ENCODE measurements around the gene TULP4. TPM values are rescaled to one million over a fixed set of nuclear protein-coding genes. Genes with fewer than 3 reads are reported as not detected.
"Not testable (repeated sequence)": the region's sequence is repeated elsewhere in the genome, so short reads cannot be mapped to it uniquely, and the experiment has no call there.

The TULP4 gene
- total RNA-seq, 1 donor from 2014 or later = 63.0 TPM

DNA sequence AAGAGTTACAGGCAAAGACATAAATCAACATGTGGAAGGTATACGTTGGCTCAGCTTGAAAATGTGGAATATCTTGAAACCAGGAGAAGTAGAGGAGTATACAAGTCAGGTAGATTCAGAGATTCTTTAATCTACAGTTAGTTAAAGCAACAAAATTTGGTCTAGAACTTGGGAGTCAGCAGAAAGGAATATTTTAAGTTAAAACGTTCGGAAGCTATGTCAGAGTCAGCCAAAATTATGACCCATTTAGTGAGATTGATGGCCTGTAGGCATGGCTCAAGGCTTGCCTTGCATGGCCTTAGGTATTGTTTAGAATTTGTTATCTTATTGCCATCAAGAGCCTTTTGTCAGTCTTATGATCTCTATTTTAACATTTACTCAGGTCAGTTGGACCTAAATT, 153.5 kb downstream of the TULP4 start:
- no peak overlapping the region for H3K27ac Mint-ChIP-seq
- no peak overlapping the region for H3K4me3 Mint-ChIP-seq
- peaks cover 72% of the 10 kb centered on the region for H3K36me3 Mint-ChIP-seq (ENCODE audit: low read depth)
- intact Hi-C loops (cut with micrococcal nuclease) = no loop called here
- no peaks in the 10 kb centered on the region for H3K27me3 Mint-ChIP-seq
- no peak for DNase-seq
- ChIA-PET CTCF (no interaction called here), POLR2A (no interaction called here)
- H3K4me1 Mint-ChIP-seq = peaks cover 2% of the 10 kb centered on the region
- no peaks in the 10 kb centered on the region for H3K9me3 Mint-ChIP-seq
- TF ChIP-seq, protein P1, sequence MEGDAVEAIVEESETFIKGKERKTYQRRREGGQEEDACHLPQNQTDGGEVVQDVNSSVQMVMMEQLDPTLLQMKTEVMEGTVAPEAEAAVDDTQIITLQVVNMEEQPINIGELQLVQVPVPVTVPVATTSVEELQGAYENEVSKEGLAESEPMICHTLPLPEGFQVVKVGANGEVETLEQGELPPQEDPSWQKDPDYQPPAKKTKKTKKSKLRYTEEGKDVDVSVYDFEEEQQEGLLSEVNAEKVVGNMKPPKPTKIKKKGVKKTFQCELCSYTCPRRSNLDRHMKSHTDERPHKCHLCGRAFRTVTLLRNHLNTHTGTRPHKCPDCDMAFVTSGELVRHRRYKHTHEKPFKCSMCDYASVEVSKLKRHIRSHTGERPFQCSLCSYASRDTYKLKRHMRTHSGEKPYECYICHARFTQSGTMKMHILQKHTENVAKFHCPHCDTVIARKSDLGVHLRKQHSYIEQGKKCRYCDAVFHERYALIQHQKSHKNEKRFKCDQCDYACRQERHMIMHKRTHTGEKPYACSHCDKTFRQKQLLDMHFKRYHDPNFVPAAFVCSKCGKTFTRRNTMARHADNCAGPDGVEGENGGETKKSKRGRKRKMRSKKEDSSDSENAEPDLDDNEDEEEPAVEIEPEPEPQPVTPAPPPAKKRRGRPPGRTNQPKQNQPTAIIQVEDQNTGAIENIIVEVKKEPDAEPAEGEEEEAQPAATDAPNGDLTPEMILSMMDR (IDR thresholded peaks at IDR 0.05) = no peak
- ATAC-seq (ENCODE audit: low read depth) = no peak

DNA sequence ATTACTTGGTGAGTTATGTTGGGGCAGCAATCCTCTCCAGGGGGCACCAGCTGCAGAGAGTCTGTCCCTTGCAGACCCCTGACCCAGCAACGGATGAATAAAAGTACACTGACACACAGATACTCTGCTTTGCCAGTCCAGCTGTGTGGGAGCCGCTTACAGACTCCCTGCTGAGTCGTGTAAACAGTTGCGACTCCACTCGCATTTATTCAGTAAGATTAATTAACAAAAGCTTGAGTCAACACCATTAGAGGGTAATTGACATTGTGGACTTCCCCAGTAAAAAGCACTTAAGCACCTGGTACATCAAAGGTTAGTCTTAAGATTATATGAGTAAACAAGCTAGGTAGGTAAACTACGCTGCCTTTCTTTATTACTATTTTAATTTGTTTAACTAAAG, 155.7 kb downstream of the TULP4 start:
- ATAC-seq (ENCODE audit: low read depth) (no peak), DNase-seq (no peak)
- H3K27ac Mint-ChIP-seq = no peak overlapping the region
- H3K4me1 Mint-ChIP-seq = peaks cover 12% of the 10 kb centered on the region
- intact Hi-C loops (cut with micrococcal nuclease) = no loop called here
- ChIA-PET POLR2A (interaction anchor here (0.6 kb wide), 1 partner anchor 94 kb away, joined by 9 read pairs; no protein-coding TSS in a partner anchor), CTCF (no interaction called here)
- H3K27me3 Mint-ChIP-seq = no peaks in the 10 kb centered on the region
- TF ChIP-seq, protein P1 (IDR thresholded peaks at IDR 0.05) = no peak
- H3K36me3 Mint-ChIP-seq (ENCODE audit: low read depth) = peaks cover 61% of the 10 kb centered on the region
- no peak overlapping the region for H3K4me3 Mint-ChIP-seq
- no peaks in the 10 kb centered on the region for H3K9me3 Mint-ChIP-seq

DNA sequence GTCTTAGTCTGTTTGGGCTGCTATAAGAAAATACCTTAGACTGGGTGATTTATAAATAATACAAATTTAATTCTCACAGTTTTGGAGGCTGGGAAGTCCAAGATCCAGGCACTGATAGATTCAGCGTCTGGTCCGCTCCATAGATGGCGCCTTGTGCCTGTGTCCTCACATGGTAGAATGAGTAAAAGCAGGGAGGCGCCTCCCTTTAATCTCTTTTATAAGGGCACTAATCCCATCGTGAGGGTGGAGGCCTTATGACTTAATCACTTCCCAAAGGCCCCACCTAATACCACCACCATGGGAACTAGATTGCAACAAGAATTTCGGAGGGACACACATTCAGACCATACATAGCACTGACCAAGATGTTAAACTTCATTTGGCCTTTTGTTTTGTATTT, 156.4 kb downstream of the TULP4 start:
- POLR2A ChIA-PET = interaction anchor here (0.6 kb wide), 1 partner anchor 94 kb away, joined by 9 read pairs; no protein-coding TSS in a partner anchor
- Mint-ChIP-seq H3K27me3 (no peaks in the 10 kb centered on the region), H3K4me3 (no peak overlapping the region), H3K9me3 (no peaks in the 10 kb centered on the region), H3K27ac (no peak overlapping the region), H3K4me1 (peaks cover 12% of the 10 kb centered on the region), H3K36me3 (ENCODE audit: low read depth) (peaks cover 57% of the 10 kb centered on the region)
- CTCF ChIA-PET = no interaction called here
- intact Hi-C loops (cut with micrococcal nuclease) = no loop called here
- ATAC-seq (ENCODE audit: low read depth) (no peak), DNase-seq (no peak)
- TF ChIP-seq, protein P1 (IDR thresholded peaks at IDR 0.05) = no peak

DNA sequence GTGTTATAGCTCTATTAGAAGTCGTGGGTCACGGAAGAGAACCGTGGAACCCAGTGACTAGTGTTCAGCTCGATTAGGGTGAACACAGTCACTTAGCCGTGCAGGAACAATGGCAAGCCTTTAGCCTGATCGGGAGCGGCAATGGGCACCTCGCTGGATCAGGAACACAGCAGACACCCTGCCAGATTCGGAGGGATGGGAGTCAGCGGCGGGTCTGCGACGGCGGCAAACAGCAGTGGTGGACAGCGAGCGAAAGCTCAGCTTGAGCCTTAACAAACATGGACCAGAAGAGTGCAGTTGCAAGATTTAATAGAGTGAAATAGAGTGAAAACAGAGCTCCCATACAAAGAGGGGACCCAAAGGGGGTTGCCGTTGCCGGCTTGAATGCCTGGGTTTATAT, 157.8 kb downstream of the TULP4 start:
- H3K4me3 Mint-ChIP-seq; H3K9me3 Mint-ChIP-seq; H3K27ac Mint-ChIP-seq; DNase-seq; CTCF ChIA-PET; H3K27me3 Mint-ChIP-seq; ATAC-seq (ENCODE audit: low read depth): not testable (repeated sequence)
- H3K36me3 Mint-ChIP-seq (ENCODE audit: low read depth) = peaks cover 50% of the 10 kb centered on the region
- intact Hi-C loops (cut with micrococcal nuclease) = loop anchor here (10.0 kb wide), 1 partner anchor 245 kb away; no protein-coding TSS in a partner anchor
- POLR2A ChIA-PET = interaction anchor here (1.0 kb wide), 1 partner anchor 31 kb away, joined by 3 read pairs; no protein-coding TSS in a partner anchor
- peaks cover 19% of the 10 kb centered on the region for H3K4me1 Mint-ChIP-seq

DNA sequence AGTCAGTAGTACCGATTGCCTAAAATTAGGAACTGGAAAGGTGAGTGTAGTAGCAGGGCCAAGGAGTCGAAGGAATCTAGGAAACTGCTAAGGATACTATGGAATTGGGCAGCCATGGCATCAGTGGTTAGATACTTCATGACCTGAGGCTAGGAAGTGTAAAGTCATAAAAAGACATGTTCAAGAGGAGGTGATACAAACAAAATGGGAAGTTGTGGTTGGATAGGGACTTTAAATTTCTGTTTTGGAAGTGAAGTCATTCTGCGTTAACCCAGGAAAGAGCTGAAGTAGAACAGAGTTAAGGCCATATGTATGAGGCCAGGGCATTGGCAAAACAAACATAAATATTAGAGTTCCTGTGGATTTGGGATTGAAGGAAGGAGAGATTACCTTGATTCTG, 159.1 kb downstream of the TULP4 start:
- peaks cover 45% of the 10 kb centered on the region for H3K36me3 Mint-ChIP-seq (ENCODE audit: low read depth)
- CTCF ChIA-PET = no interaction called here
- H3K9me3 Mint-ChIP-seq = no peaks in the 10 kb centered on the region
- peaks cover 32% of the 10 kb centered on the region for H3K4me1 Mint-ChIP-seq
- no peak overlapping the region for H3K27ac Mint-ChIP-seq
- no peak for ATAC-seq (ENCODE audit: low read depth)
- DNase-seq = no peak
- intact Hi-C loops (cut with micrococcal nuclease) = loop anchor here (10.0 kb wide), 1 partner anchor 247 kb away; no protein-coding TSS in a partner anchor
- TF ChIP-seq, protein P1 (IDR thresholded peaks at IDR 0.05) = no peak
- POLR2A ChIA-PET = interaction anchor here (0.5 kb wide), 1 partner anchor 1151 kb away, joined by 3 read pairs; no protein-coding TSS in a partner anchor
- no peaks in the 10 kb centered on the region for H3K27me3 Mint-ChIP-seq
- H3K4me3 Mint-ChIP-seq = no peak overlapping the region

DNA sequence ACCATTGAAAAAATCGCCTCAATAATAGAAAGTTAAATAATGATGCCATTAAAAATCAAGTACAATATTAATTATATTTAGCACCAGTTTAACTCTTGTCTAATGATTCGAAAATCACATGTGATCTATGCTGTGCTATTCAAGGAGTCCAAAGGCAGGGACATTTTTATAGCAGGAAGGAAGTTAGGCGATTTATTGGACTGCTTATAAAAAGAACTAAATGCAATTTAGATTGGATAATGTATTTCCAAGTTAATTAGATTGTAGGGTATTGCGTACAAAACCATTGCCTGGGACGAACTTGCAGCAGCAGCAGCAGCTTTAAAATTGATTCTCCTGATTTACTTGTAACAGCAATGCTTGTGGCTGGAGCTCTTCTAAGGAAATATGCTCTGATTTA, 160.2 kb downstream of the TULP4 start:
- DNase-seq (no peak), ATAC-seq (ENCODE audit: low read depth) (no peak)
- CTCF ChIA-PET = no interaction called here
- H3K9me3 Mint-ChIP-seq = no peaks in the 10 kb centered on the region
- H3K36me3 Mint-ChIP-seq (ENCODE audit: low read depth) = peaks cover 44% of the 10 kb centered on the region
- TF ChIP-seq, protein P1 (IDR thresholded peaks at IDR 0.05) = no peak
- H3K27ac Mint-ChIP-seq = no peak overlapping the region
- H3K27me3 Mint-ChIP-seq = no peaks in the 10 kb centered on the region
- no peak overlapping the region for H3K4me3 Mint-ChIP-seq
- POLR2A ChIA-PET = no interaction called here
- intact Hi-C loops (cut with micrococcal nuclease) = loop anchor here (10.0 kb wide), 1 partner anchor 248 kb away; no protein-coding TSS in a partner anchor
- peaks cover 40% of the 10 kb centered on the region for H3K4me1 Mint-ChIP-seq

All from activated B cell treated with CpG ODN at 0.5 μM for 24 hours (primary cell).